ENCODE results near the gene NFIA. TPM values are rescaled to one million over a fixed set of nuclear protein-coding genes. Genes with fewer than 3 reads are reported as not detected.
A peak's percentile ranks its signal among the peaks of the same experiment; 100 is the strongest.

The NFIA gene
- total RNA-seq, 1 donor from 2014 or later: 163 TPM

GRCh38 chr1:61392409-61393242 lies 310.3 kb downstream of the NFIA start:
- Mint-ChIP-seq H3K4me3 (no peak overlapping the region), H3K9me3 (peaks cover 10% of the 10 kb centered on the region), H3K4me1 (peaks cover 43% of the 10 kb centered on the region), H3K27me3 (ENCODE audit: low read depth) (no peaks in the 10 kb centered on the region), H3K27ac (peak overlapping the region; percentile 90), H3K36me3 (peaks cover 37% of the 10 kb centered on the region)
- TF ChIP-seq CTCF (IDR thresholded peaks at IDR 0.05; ENCODE audit: unreplicated experiment): no peak
- no peak for DNase-seq (ENCODE audit: low spot score in 2 of 2, unreplicated experiment in 2 of 2)

- peaks cover 6% of the 10 kb centered on the region for H3K9me3 Mint-ChIP-seq
- no peak for TF ChIP-seq CTCF (IDR thresholded peaks at IDR 0.05; ENCODE audit: unreplicated experiment)
- peaks cover 27% of the 10 kb centered on the region for H3K36me3 Mint-ChIP-seq
- no peak overlapping the region for H3K4me3 Mint-ChIP-seq
- peak overlapping the region; percentile 25 for H3K27ac Mint-ChIP-seq
- peaks cover 52% of the 10 kb centered on the region for H3K4me1 Mint-ChIP-seq
- no peaks in the 10 kb centered on the region for H3K27me3 Mint-ChIP-seq (ENCODE audit: low read depth)
- DNase-seq (ENCODE audit: low spot score in 2 of 2, unreplicated experiment in 2 of 2): no peak
Observed at GRCh38 chr1:61393575-61393974, 311.2 kb downstream of the NFIA start.

- no peak for TF ChIP-seq CTCF (IDR thresholded peaks at IDR 0.05; ENCODE audit: unreplicated experiment)
- no peaks in the 10 kb centered on the region for H3K9me3 Mint-ChIP-seq
- H3K27ac Mint-ChIP-seq: peak overlapping the region; percentile 18
- H3K4me3 Mint-ChIP-seq: no peak overlapping the region
- no peak for DNase-seq (ENCODE audit: low spot score in 2 of 2, unreplicated experiment in 2 of 2)
- H3K27me3 Mint-ChIP-seq (ENCODE audit: low read depth): no peaks in the 10 kb centered on the region
- peaks cover 11% of the 10 kb centered on the region for H3K36me3 Mint-ChIP-seq
- H3K4me1 Mint-ChIP-seq: peaks cover 62% of the 10 kb centered on the region
Observed at GRCh38 chr1:61395146-61395800, 312.9 kb downstream of the NFIA start.

DNA sequence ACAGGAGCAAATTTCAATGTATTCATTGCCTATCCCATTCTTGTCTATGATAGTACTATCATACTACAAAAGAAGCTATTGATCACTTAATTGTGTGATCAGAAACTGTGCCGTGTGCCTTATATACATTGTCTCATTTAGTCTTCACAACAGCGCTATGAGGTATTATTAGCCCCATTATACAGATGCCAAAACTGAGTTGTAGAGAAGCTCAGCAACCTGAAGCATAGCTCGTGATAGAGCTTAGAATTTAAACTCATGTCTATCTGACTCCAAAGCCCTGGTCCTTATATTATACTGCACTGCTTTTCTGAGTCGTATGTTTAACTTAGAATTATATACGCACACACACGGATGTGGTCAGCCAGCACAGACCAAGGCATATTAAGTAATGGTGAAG lies 315.1 kb downstream of the NFIA start:
- H3K4me3 Mint-ChIP-seq: no peak overlapping the region
- TF ChIP-seq CTCF (IDR thresholded peaks at IDR 0.05; ENCODE audit: unreplicated experiment): no peak
- peaks cover 65% of the 10 kb centered on the region for H3K4me1 Mint-ChIP-seq
- no peaks in the 10 kb centered on the region for H3K27me3 Mint-ChIP-seq (ENCODE audit: low read depth)
- H3K9me3 Mint-ChIP-seq: no peaks in the 10 kb centered on the region
- no peak for DNase-seq (ENCODE audit: low spot score in 2 of 2, unreplicated experiment in 2 of 2)
- peaks cover 8% of the 10 kb centered on the region for H3K36me3 Mint-ChIP-seq
- H3K27ac Mint-ChIP-seq: peak overlapping the region; percentile 82

- H3K36me3 Mint-ChIP-seq: peaks cover 8% of the 10 kb centered on the region
- no peak overlapping the region for H3K4me3 Mint-ChIP-seq
- H3K9me3 Mint-ChIP-seq: no peaks in the 10 kb centered on the region
- peak overlapping the region; percentile 82 for H3K27ac Mint-ChIP-seq
- TF ChIP-seq CTCF (IDR thresholded peaks at IDR 0.05; ENCODE audit: unreplicated experiment): no peak
- peaks cover 65% of the 10 kb centered on the region for H3K4me1 Mint-ChIP-seq
- no peak for DNase-seq (ENCODE audit: low spot score in 2 of 2, unreplicated experiment in 2 of 2)
- no peaks in the 10 kb centered on the region for H3K27me3 Mint-ChIP-seq (ENCODE audit: low read depth)
Observed at GRCh38 chr1:61397935-61398334, 315.6 kb downstream of the NFIA start.
